GM12865 (cell line): ENCODE results near the gene KCNIP3.

Experiments
- DNase-seq: peaks from one replicate; pipeline ENCODE4 v3.0.0; 2010; ENCODE audit warnings: low read depth
- H3K4me3 ChIP-seq: 2 replicates; pipeline ENCODE4 v1.5.1; 2011; ENCODE audit warnings: mild to moderate bottlenecking, low read depth, low read length, control low read depth
- CTCF ChIP-seq: IDR thresholded peaks from 2 replicates; pipeline ENCODE4 v1.5.1; 2011; ENCODE audit warnings: low read length, control low read depth, low read depth, inconsistent platforms; ENCODE audit not compliant: insufficient read depth; ENCODE audit errors: missing control alignments

Gene KCNIP3

GRCh38 chr2:95301876-95302641 lies 4.9 kb downstream of the KCNIP3 start:
- no peak for TF ChIP-seq CTCF
- H3K4me3 ChIP-seq = no peak overlapping the region
- DNase-seq = no peak

- H3K4me3 ChIP-seq = no peak overlapping the region
- no peak for DNase-seq
- TF ChIP-seq CTCF = no peak
Observed at GRCh38 chr2:95303191-95303919, 6.2 kb downstream of the KCNIP3 start.

GRCh38 chr2:95305380-95306061 lies 8.4 kb downstream of the KCNIP3 start:
- no peak for DNase-seq
- H3K4me3 ChIP-seq = no peak overlapping the region
- no peak for TF ChIP-seq CTCF

GRCh38 chr2:95306336-95306895 lies 9.3 kb downstream of the KCNIP3 start:
- H3K4me3 ChIP-seq = no peak overlapping the region
- no peak for DNase-seq
- TF ChIP-seq CTCF = no peak

- H3K4me3 ChIP-seq = no peak overlapping the region
- no peak for DNase-seq
- no peak for TF ChIP-seq CTCF
Observed at GRCh38 chr2:95307036-95307435, 9.9 kb downstream of the KCNIP3 start.

- TF ChIP-seq CTCF = no peak
- no peak for DNase-seq
- no peak overlapping the region for H3K4me3 ChIP-seq
Observed at GRCh38 chr2:95307878-95308277, 10.7 kb downstream of the KCNIP3 start.
